HepG2 (cell line): ENCODE data around the gene PC.

Experiments used
- FOSL2 ChIP-seq: sonication (generic); formaldehyde crosslinking; IDR thresholded peaks from 2 replicates; pipeline ENCODE4 v1.4.0; 2020; ENCODE audit warnings: missing genetic modification reagents
- JUN ChIP-seq: sonication (generic); formaldehyde crosslinking; IDR thresholded peaks from 2 replicates; pipeline ENCODE4 v1.4.0; 2020; ENCODE audit warnings: mild to moderate bottlenecking, missing genetic modification reagents
- JUND ChIP-seq: sonication (generic); formaldehyde crosslinking; IDR thresholded peaks from 2 replicates; pipeline ENCODE4 v1.8.0; 2022; ENCODE audit warnings: mild to moderate bottlenecking, missing genetic modification reagents
- YY1 ChIP-seq: IDR thresholded peaks from 2 replicates; pipeline ENCODE4 v1.6.1; 2011; ENCODE audit warnings: low read length, low read depth, moderate library complexity, mild to moderate bottlenecking; ENCODE audit not compliant: insufficient read depth, insufficient replicate concordance

GRCh38 chr11:66846671-66847091 lies 111.5 kb downstream of the PC start:
- no peak for TF ChIP-seq YY1
- TF ChIP-seq JUND (CRISPR knock-in tag) = no peak
- TF ChIP-seq FOSL2 (CRISPR knock-in tag) = no peak
- TF ChIP-seq JUN (CRISPR knock-in tag) = no peak
